Subcutaneous preadipocyte (primary cell): ENCODE results near the gene DUSP2. TPM values are rescaled to one million over a fixed set of nuclear protein-coding genes. Genes with fewer than 3 reads are reported as not detected.

Experiments
- total RNA-seq: library from RNA; depleted of rRNA; stranded (reverse); fragments of >200 nt; gene quantifications from 2 replicates; pipeline ENCODE4 v1.2.3, GENCODE V29; 2012

The DUSP2 gene
- 0.37 and 0.78 TPM in 2 replicates for total RNA-seq

GRCh38 chr2:96145036-96145847 is at the start of gene DUSP2:
Gene DUSP2, minus strand, starts transcription at chr2:96145440. Its CDS starts 86 bp downstream, at chr2:96145354.

GRCh38 chr2:96138179-96139145 is 6.8 kb downstream of the DUSP2 start, which contains the start of gene ASTL:
Gene ASTL, minus strand, starts transcription at chr2:96138502. Its CDS starts 66 bp downstream, at chr2:96138436.

GRCh38 chr2:96116424-96116878 is 28.8 kb downstream of the DUSP2 start, which contains the start of gene ADRA2B:
Gene ADRA2B, minus strand, starts transcription at chr2:96116571. Its CDS starts 422 bp downstream, at chr2:96116149.

Other genes starting within 250 kb of the DUSP2 start
- 35.6 and 60.6 TPM in 2 replicates for gene ANKRD36C, start 153.6 kb downstream of the DUSP2 start, total RNA-seq
- 12.5 and 21.7 TPM in 2 replicates for gene GPAT2, start 110.5 kb downstream of the DUSP2 start, total RNA-seq
- not detected in 2 replicates for gene ADRA2B, start 28.9 kb downstream of the DUSP2 start, total RNA-seq
- not detected in 2 replicates for gene ASTL, start 6.9 kb downstream of the DUSP2 start, total RNA-seq
- gene STARD7, start 63.4 kb upstream of the DUSP2 start, total RNA-seq: 143 and 186 TPM in 2 replicates
- gene TMEM127, start 120.6 kb upstream of the DUSP2 start, total RNA-seq: 19.5 and 22.7 TPM in 2 replicates
- gene CIAO1, start 120.8 kb upstream of the DUSP2 start, total RNA-seq: 112 TPM in 2 replicates
- 37.1 and 47.3 TPM in 2 replicates for gene SNRNP200, start 160.1 kb upstream of the DUSP2 start, total RNA-seq
- 1.8 and 2.3 TPM in 2 replicates for gene ITPRIPL1, start 179.9 kb upstream of the DUSP2 start, total RNA-seq
- 12.1 and 22.3 TPM in 2 replicates for gene NCAPH, start 190.3 kb upstream of the DUSP2 start, total RNA-seq